Measurements from ENCODE around the gene KLHL35.

Gene KLHL35

DNA sequence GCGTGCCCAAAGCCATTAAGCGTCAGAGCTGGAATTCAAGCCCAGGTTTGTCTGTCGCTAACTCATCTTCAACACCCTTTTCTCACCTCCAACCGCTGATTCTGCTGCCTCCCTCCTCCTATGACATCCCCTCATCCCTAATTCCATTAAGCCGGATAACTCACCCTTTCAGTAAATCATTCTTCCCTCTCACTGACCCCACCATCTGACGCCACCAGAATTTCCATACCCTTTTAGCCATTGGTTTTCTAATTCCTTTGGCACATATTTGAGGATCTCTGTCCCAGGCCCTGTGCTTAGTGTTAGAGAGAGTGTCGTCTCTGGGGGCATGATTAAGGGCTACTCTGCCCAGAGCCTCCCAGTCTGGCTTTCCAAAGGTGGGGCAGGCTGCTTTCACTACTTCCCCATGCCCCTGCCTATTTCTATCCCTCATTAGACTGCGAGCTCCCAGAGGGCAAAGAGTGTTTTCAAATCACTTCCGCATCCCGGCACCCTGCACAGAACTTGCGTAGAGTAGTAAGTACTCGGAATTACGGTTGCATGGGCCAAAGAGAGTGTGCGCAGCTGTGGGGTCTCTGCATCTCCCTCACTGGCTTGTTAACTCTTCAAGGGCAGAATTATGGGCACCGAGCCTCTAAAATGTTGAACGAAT lies 3.9 kb downstream of the KLHL35 start:
- DNase-seq (ENCODE audit: low read depth), result no peak
- H3K4me3 ChIP-seq (ENCODE audit: low read length), result no peak overlapping the region
- TF ChIP-seq, protein P1, sequence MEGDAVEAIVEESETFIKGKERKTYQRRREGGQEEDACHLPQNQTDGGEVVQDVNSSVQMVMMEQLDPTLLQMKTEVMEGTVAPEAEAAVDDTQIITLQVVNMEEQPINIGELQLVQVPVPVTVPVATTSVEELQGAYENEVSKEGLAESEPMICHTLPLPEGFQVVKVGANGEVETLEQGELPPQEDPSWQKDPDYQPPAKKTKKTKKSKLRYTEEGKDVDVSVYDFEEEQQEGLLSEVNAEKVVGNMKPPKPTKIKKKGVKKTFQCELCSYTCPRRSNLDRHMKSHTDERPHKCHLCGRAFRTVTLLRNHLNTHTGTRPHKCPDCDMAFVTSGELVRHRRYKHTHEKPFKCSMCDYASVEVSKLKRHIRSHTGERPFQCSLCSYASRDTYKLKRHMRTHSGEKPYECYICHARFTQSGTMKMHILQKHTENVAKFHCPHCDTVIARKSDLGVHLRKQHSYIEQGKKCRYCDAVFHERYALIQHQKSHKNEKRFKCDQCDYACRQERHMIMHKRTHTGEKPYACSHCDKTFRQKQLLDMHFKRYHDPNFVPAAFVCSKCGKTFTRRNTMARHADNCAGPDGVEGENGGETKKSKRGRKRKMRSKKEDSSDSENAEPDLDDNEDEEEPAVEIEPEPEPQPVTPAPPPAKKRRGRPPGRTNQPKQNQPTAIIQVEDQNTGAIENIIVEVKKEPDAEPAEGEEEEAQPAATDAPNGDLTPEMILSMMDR (conservative IDR thresholded peaks at IDR 0.05; ENCODE audit: low read depth, low read length), result no peak

GRCh38 chr11:75428281-75428724 lies 4.7 kb downstream of the KLHL35 start:
- peak; percentile 78 for DNase-seq (ENCODE audit: low read depth)
- peak overlapping the region; percentile 46 for H3K4me3 ChIP-seq (ENCODE audit: low read length)
- TF ChIP-seq, protein P1 (conservative IDR thresholded peaks at IDR 0.05; ENCODE audit: low read depth, low read length), result no peak

DNA sequence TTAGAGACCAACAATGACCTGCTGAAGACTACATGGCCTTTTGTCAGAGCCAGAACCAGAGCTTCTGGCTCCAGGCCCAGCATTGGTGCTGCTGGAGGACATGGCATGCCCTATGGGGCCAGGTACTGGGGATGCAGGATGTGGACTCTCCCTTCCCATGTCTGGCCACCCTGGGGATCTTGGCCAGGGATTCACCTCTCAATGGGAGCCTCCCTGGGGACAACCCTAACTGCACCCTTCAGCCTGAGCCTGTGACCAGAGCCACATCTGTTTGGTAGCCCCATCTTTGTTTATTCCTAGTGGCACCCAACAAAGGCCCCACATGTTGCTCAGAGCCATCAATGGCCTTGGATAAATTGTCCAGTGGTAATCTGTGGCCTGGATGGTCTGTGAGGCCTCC lies 5.8 kb downstream of the KLHL35 start:
- no peak overlapping the region for H3K4me3 ChIP-seq (ENCODE audit: low read length)
- DNase-seq (ENCODE audit: low read depth), result no peak
- TF ChIP-seq, protein P1 (conservative IDR thresholded peaks at IDR 0.05; ENCODE audit: low read depth, low read length), result no peak

DNA sequence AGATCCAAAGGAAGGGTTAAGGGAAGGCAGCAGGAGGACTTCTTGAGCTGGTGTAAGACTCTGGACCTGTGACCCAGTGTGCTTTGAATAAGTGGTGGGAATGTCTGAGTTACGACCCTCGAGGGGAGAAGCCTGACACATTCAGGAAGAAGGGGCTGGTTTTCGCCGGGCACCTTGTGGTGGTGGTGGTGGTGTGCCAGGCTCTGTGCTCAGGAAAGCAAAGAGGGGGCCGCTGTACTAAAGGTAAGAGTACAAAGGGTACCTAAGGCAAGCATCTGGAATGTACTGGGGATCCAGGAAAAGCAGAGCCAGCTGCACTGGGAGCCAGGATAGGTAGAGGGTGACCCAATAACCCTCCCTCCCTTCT lies 6.3 kb downstream of the KLHL35 start:
- no peak overlapping the region for H3K4me3 ChIP-seq (ENCODE audit: low read length)
- TF ChIP-seq, protein P1 (conservative IDR thresholded peaks at IDR 0.05; ENCODE audit: low read depth, low read length), result no peak
- DNase-seq (ENCODE audit: low read depth), result no peak

DNA sequence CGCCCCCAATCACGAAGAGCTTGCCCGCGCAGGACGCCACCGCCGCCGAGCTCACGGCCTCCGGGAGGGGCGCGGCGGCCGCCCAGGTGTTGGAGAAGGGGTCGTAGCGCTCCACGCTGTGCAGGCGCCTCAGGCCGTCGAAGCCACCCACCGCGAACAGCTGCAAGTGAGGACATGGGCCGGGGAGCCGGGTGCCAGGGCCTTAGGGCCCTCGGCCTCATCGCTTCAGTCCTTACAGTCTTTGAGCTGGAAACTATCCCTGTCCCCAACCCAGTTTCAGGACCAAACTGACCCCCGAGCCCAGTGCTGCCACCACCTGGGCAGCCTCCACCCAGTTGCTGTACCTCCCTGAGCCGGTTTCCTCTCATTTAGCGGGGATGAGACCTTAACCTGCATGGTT lies 7.6 kb downstream of the KLHL35 start:
- no peak for DNase-seq (ENCODE audit: low read depth)
- no peak overlapping the region for H3K4me3 ChIP-seq (ENCODE audit: low read length)
- TF ChIP-seq, protein P1 (conservative IDR thresholded peaks at IDR 0.05; ENCODE audit: low read depth, low read length), result peak; percentile 51

DNA sequence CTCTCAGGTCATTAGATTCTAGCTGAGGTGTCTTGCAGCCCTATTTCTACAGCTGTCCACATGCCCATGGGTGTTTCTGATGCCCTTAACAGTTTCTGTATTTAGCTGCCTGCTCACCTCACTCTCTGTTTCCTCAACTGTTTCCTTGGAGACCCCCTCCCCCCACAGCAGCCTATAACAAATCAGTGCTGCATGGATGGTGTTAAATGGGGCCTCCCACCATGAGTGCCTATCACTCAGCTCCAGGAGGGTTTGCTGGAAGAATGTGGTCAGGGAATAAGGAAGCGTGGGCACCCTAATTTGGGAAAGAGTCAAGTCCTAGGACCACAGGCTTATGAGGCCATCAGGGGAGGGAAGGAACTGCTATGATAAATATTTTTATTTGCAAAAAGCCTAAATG lies 8.6 kb downstream of the KLHL35 start:
- no peak overlapping the region for H3K4me3 ChIP-seq (ENCODE audit: low read length)
- DNase-seq (ENCODE audit: low read depth), result no peak
- TF ChIP-seq, protein P1 (conservative IDR thresholded peaks at IDR 0.05; ENCODE audit: low read depth, low read length), result no peak

DNA sequence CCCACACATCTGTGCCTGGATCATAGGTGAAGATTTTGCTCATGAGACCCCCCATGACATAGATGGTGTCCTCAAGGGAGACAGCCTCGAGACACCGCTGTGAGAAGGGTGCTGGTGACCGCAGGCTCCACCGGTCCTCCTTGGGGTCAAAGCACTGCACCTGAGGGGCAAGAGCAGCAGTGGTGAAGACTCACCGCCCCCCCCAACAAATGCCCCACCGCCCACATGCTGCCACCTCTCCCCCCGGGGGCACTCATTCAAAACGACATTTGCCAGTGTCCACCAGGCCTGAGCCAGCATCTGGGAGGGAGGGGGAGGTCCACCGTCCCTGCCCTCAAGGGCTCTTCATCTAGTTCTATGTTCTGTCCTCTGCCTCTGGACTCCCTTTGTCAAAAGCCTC lies 9.3 kb downstream of the KLHL35 start:
- TF ChIP-seq, protein P1 (conservative IDR thresholded peaks at IDR 0.05; ENCODE audit: low read depth, low read length), result no peak
- no peak for DNase-seq (ENCODE audit: low read depth)
- H3K4me3 ChIP-seq (ENCODE audit: low read length), result no peak overlapping the region
